A172 (cell line): ENCODE measurements around the gene TXNRD3. TPM values are rescaled to one million over a fixed set of nuclear protein-coding genes. Genes with fewer than 3 reads are reported as not detected.

ENCODE experiments used
- DNase-seq: peaks from one replicate; pipeline ENCODE4 v3.0.0-alpha.2; 2015; ENCODE audit warnings: low spot score
- total RNA-seq: library from RNA; depleted of rRNA; stranded (reverse); fragments of >200 nt; shearing (Covaris generic); gene quantifications from 2 replicates; pipeline ENCODE4 v1.2.3, GENCODE V29; 2014

Gene TXNRD3
- total RNA-seq, 1 experiment from 2014 or later: 22.3 TPM

DNA sequence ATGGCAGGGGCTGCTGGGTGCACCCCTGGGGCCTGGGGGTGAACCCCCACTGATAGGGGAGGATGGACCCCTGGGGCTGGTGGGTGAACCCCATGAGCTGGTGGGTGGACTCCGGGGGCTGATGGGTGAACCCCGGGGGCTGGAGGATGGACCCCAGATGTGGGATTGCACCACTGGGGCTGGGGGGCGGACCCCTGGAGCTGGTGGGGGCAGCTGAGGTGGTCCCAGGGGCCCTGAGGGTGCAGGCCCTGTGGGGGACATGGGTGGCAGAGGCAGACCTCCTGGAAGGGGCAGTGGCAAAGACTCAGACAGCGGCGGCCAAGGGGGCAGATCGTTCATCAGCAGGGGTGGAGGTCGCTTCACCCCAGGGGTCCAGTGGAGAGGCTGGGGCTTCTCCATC is 17.4 kb upstream of the TXNRD3 start:
- DNase-seq: no peak

- DNase-seq: no peak
These were observed 16.6 kb upstream of the TXNRD3 start for GRCh38 chr3:126671521-126671920.

DNA sequence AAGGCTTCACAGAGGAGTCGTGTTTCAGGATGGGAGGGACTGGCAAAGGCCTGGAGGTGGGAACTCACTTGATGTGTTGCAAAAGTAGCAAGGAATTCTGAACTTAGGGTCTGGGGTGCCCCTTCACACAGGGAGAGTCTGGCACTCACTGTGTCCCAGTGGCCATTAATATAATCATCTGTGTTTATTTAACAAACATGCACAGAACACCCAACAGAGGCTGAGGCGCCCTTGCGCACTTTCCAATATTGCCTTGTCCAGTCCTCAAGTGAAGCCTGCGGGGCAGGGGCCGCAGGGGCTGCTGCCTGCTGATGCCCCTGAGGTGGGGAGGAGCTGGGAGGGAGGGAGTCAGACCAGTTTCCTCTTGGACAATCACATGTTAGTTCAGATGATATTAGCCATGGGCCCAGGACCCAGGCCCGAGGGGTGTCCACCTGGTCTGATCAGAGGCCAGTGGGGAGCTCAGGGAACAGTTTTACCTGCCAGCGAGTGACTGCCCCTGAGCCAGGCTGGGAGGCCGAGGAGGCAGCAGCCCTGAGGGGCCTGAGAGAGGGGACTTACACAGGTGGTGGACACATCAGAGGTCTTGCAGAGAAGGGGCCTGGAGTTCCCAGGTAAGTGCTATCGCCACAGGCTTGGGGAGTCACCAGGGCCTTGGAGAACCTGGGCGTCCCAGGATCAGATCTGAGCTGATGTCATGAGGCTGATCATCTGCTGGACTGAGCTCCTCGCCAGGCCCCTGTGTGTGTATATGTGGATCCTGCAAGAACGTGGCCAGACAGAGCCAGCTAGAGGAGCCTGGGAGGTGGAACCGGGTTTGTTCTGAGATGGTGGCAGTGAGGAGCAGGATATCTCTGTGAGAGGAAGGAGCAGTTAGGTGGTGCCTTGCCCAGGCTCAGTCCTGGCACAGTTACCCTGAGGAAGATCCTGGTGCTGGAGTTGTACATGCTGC is 13.8 kb upstream of the TXNRD3 start:
- no peak for DNase-seq

- DNase-seq: no peak
These were observed 12.9 kb upstream of the TXNRD3 start for GRCh38 chr3:126667631-126668449.

DNA sequence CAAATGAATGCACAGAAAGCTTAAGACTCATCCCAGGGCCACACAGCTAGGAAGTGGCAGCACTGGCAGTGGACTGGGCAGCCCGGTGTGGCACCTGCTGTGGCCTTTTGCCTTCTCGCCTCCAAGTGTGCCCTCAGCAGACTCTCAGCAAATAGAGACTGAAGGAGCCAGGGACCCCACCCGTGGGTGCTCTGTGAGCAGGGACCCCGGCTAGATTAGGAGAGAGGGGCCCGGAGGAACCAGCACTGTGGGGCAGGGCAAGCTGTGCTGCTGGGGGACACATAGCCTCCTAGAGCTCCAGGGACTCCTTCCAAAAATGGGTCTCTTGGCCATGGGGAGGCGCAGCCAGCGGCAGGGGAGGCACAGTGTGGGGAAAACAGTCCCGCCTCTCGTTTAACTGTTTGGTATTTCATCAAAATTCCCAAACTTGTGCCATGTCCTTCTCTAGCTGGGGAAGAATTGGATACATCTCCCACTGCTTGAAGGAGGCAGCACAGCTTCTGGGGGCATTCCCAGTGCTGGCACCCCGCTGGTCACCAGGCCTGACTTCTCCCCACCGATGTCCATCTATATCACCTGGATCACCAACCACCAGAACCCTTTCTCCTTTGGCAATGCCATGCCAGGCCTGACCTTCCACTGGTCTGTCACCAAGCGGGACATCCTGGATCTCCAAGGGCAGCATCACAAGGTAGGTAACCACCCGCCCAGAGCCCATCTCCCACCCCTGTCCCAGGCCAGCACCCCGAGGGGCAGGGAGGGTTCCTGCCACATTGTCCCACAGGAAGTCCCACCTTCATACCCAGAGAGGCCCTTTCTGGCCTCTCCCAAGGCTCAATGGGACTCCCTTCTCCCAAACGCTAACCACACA is 12.0 kb upstream of the TXNRD3 start:
- DNase-seq: no peak

- no peak for DNase-seq
These were observed 11.2 kb upstream of the TXNRD3 start for GRCh38 chr3:126665959-126666657.

GRCh38 chr3:126665221-126665936 is 10.5 kb upstream of the TXNRD3 start:
- no peak for DNase-seq

DNA sequence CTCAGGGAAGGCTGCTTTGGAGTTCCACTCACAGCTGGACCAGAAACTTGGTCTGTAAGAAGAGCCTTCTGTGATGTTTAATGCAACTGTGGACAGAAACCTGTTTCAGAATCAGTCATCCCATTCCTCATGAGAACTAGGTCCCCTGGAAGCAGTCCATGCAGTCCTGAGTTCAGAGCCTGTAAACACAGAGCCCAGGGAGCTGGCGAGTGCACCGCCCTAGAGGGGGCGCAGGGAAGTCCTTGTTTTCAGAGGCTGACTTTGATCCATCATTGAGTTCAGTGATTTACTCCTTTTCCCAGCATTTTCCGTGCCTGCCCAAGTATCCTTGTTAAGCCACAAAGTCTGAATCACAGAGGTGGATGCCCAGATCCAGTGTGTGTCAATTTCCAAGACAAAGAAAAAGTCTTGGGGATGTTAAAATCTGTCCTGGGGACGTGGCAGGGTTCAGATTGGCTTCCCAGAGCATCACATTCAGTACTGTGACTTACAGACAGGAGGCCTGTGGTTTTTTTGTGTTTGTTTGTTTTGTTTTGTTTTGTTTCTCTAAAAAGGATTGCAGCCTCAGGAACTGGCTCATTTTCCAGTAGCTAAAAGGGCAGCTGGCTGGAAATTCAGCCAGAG is 9.8 kb upstream of the TXNRD3 start:
- DNase-seq: no peak

- DNase-seq: no peak
These were observed 8.8 kb upstream of the TXNRD3 start for GRCh38 chr3:126663750-126664149.

- no peak for DNase-seq
These were observed 8.3 kb upstream of the TXNRD3 start for GRCh38 chr3:126663257-126663656.

DNA sequence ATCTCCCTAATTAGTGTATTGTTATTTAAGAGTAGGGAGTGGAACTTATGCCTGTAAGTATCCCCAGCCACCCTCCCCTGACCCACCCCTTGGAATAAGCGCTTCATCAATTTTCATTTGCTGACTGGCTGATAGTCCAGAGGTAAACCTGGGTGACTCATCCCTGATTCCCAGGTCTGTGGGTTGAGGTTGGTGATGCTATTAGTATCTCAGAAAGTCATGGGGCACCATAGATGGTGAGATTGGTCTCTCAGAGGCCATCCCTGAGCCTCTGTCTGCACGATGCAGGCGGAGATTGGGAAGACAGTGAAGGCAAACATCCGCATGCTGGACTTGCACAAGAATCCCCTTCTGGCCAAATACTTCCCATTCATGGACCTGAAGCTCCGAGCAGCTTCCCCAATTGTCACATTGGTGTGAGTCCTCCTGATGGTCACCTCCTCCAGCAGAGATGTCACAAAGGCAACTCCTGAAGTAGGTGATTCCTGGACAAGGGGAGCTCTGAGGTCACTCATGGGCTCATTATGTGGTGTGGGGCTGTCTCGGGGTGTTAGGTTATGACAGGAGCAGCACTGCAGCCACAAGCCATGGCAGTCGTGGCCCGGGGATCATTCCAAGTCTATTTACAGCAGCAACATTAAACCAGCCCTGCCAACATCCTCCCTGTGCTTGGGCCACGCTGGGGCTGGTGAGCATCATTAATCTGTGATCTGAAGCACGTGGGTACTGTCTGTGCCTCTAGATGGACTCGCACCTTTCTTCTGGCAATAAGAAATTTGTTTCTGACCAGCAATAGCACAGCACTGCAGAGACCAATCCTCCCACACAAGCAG is 6.8 kb upstream of the TXNRD3 start:
- DNase-seq: no peak

GRCh38 chr3:126659915-126660886 is 5.3 kb upstream of the TXNRD3 start:
- no peak for DNase-seq

- no peak for DNase-seq
These were observed 3.7 kb upstream of the TXNRD3 start for GRCh38 chr3:126658584-126658983.

DNA sequence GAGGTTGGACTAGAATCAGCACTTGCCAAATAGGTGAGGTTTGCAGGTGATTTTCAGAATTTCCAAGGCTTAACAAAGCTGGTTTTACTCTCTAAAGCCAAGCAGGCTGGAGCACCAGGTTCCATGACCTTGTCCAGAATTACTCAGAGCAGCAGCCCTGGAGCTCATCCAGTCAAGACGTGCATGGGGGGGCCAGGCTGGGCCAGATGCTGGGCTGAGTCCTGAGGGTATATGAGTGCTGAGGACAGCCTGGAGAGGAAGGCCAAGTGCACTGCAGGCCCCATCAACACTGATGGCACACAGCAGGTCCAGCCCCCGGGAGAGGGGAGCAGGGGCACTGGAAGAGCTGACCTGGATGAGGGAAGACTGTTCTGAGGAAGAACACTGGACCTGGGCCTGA is 3.0 kb upstream of the TXNRD3 start:
- no peak for DNase-seq

DNA sequence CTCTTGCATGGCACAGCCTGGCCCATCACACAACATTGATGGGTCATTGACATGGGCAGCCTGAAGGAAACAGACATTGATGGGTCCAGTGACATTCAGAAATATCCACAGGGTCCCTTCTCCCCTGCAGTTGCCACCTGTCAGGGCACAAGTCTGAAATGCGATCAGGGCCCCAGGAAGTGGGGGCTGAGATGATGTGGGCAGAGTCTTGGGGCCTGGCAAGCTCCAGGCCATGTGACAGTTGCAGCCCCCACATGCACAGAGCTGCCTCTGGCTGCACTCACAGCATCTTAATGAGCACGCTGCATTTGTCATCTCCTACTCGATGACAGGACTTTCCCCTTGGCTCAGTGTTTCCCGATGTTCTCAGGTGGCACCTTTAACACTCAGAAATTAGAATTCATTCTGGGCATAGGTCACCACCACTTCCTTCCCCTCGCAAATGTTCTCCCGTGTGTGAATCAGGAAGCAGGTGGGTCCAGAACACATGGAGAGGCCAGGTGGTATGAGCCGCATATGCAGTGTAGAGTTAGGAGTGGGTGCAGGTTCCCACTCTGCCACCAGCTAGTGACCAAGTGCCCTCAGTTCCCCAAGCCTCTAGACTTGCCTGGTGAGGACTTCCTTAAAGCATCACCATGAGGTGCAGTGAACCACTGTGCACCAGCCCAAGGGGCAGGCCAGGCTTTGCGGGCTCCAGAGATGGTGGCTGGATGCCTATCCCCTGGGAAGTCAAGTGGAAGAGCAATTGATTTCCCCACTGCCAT is 1.6 kb upstream of the TXNRD3 start:
- DNase-seq: no peak

DNA sequence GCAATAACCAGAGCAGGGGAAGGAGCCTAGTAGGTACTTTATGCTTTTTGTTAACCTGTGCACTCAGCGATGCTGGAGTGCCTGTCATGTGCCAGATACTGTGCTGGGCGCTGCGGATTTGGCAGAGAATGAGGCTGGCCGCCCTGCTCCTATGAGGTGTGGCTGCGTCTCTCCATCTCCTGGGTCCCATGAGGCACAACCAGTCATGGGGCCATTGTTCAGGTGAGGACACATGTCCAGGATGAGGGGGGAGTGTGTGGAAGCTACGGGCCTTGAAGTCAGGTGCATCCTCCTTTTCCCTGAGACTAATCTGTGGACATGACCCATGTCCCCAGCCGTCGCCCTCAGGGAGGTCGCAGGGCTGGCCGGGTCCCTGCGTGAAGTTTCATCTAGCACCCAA is 963 bp upstream of the TXNRD3 start:
- DNase-seq: no peak

GRCh38 chr3:126649556-126650092 is 5.3 kb downstream of the TXNRD3 start:
- no peak for DNase-seq
